H1 (cell line): ENCODE data around the gene LDLRAD3. TPM values are rescaled to one million over a fixed set of nuclear protein-coding genes. Genes with fewer than 3 reads are reported as not detected.

Experiments
- CTCF ChIA-PET: fragments of 300-600 bp; sonication (Branson Sonifier 250); formaldehyde crosslinking; loops from one replicate; lab custom pipeline; 2021; ENCODE audit not compliant: partially characterized antibody; lab: Charles Lee
- POLR2A ChIA-PET: fragments of 300-600 bp; sonication (Branson Sonifier 250); formaldehyde crosslinking; loops from one replicate; lab custom pipeline; 2021; ENCODE audit warnings: inconsistent platforms; ENCODE audit not compliant: partially characterized antibody; lab: Charles Lee
- DNase-seq, 2 experiments: peaks; one replicate each; pipeline versions ENCODE4 v3.0.0 to v3.0.0-alpha.2; 2010 to 2022; ENCODE audit warnings: low spot score in 2 of 2, low read depth in 1 of 2, mixed read lengths in 1 of 2
- FAIRE-seq: peaks from 2 replicates; lab custom pipeline; 2011; peaks lifted over from hg19 to GRCh38; lab: Jason Lieb, UNC
- H2AFZ ChIP-seq: 2 replicates; pipeline ENCODE4 v1.8.1; 2012; ENCODE audit warnings: low read length, inconsistent platforms
- H2AK5ac ChIP-seq: 2 replicates; pipeline ENCODE4 v1.6.1; 2013; ENCODE audit warnings: low read depth, low read length
- H2BK120ac ChIP-seq: replicated peaks from 2 replicates; pipeline ENCODE3; 2013; ENCODE audit warnings: low read depth, low read length, inconsistent platforms
- H2BK12ac ChIP-seq: 2 replicates; pipeline ENCODE4 v1.6.1; 2013; ENCODE audit warnings: low read depth, low read length
- H2BK15ac ChIP-seq: 2 replicates; pipeline ENCODE4 v1.6.1; 2013; ENCODE audit warnings: low read length
- H2BK20ac ChIP-seq: 2 replicates; pipeline ENCODE4 v1.6.1; 2013; ENCODE audit warnings: low read length
- H2BK5ac ChIP-seq: 2 replicates; pipeline ENCODE4 v1.6.1; 2013; ENCODE audit warnings: low read depth, low read length
- H3K14ac ChIP-seq: 2 replicates; pipeline ENCODE4 v1.6.1; 2013; ENCODE audit warnings: inconsistent platforms; ENCODE audit not compliant: insufficient read length
- H3K18ac ChIP-seq: 2 replicates; pipeline ENCODE4 v1.6.1; 2013; ENCODE audit warnings: low read length; ENCODE audit errors: extremely low read depth
- H3K23ac ChIP-seq: 2 replicates; pipeline ENCODE4 v1.6.1; 2013; ENCODE audit warnings: inconsistent platforms; ENCODE audit not compliant: insufficient read length
- H3K23me2 ChIP-seq: 2 replicates; pipeline ENCODE4 v1.6.1; 2013; ENCODE audit warnings: low read depth, low read length
- H3K27ac ChIP-seq: 2 replicates; pipeline ENCODE4 v1.6.1; 2011; ENCODE audit warnings: low read depth, low read length, inconsistent platforms
- H3K27me3 ChIP-seq, 4 experiments: replicated peaks in 1 of 4; 1 replicate in 1 of 4; 2 replicates in 3 of 4; pipeline versions ENCODE4 v1.6.1 to v1.8.1; 2011 to 2013; ENCODE audit warnings: low read length in 3 of 4, mild to moderate bottlenecking in 3 of 4, inconsistent platforms in 2 of 4, mixed read lengths in 2 of 4, moderate library complexity in 1 of 4; ENCODE audit not compliant: control insufficient read depth in 3 of 4, insufficient read depth in 3 of 4; ENCODE audit errors: extremely low read depth in 1 of 4
- H3K36me3 ChIP-seq, 4 experiments: 2 replicates each; pipeline versions ENCODE4 v1.6.1 to v1.8.1; 2011 to 2013; ENCODE audit warnings: mild to moderate bottlenecking in 4 of 4, low read length in 3 of 4, moderate library complexity in 2 of 4, control low read depth in 1 of 4, inconsistent platforms in 1 of 4; ENCODE audit not compliant: insufficient read depth in 4 of 4, control insufficient read depth in 2 of 4
- H3K4ac ChIP-seq: replicated peaks from 2 replicates; pipeline ENCODE3; 2013; ENCODE audit warnings: low read length, low read depth, mixed read lengths, inconsistent platforms; ENCODE audit not compliant: insufficient read length
- H3K4me1 ChIP-seq, 4 experiments: replicated peaks in 1 of 4; 1 replicate in 1 of 4; 2 replicates in 3 of 4; pipeline versions ENCODE4 v1.6.1 to v1.8.1; 2011 to 2013; ENCODE audit warnings: low read length in 3 of 4, inconsistent platforms in 2 of 4, mixed read lengths in 1 of 4; ENCODE audit not compliant: insufficient read depth in 4 of 4, control insufficient read depth in 3 of 4
- H3K4me2 ChIP-seq, 2 experiments: 2 replicates each; pipeline versions ENCODE4 v1.6.1 to v1.8.1; 2011 to 2013; ENCODE audit warnings: low read depth in 2 of 2, low read length in 2 of 2, control low read depth in 1 of 2, inconsistent platforms in 1 of 2, mild to moderate bottlenecking in 1 of 2; ENCODE audit not compliant: insufficient read depth in 1 of 2
- H3K4me3 ChIP-seq, 4 experiments: fragments of 200-600, 300-600 bp in 1 of 4; sonication (generic), shearing (Covaris generic), sonication (Bioruptor Twin) in 1 of 4; 2 replicates each; pipeline versions ENCODE4 v1.5.1 to v1.8.1; 2011 to 2016; ENCODE audit warnings: low read length in 4 of 4, low read depth in 3 of 4, control low read depth in 2 of 4, inconsistent platforms in 2 of 4, mild to moderate bottlenecking in 2 of 4, mixed read lengths in 1 of 4, moderate library complexity in 1 of 4; ENCODE audit not compliant: insufficient read depth in 2 of 4; ENCODE audit errors: extremely low read depth in 1 of 4
- H3K56ac ChIP-seq: replicated peaks from 2 replicates; pipeline ENCODE3; 2013; ENCODE audit warnings: low read depth, mild to moderate bottlenecking, mixed read lengths, low read length, inconsistent platforms; ENCODE audit not compliant: insufficient read length
- H3K79me1 ChIP-seq: 2 replicates; pipeline ENCODE4 v1.6.1; 2013; ENCODE audit warnings: low read depth, low read length, control low read depth
- H3K79me2 ChIP-seq, 2 experiments: 2 replicates each; pipeline versions ENCODE4 v1.6.1 to v1.8.1; 2012 to 2013; ENCODE audit warnings: low read length in 2 of 2, mild to moderate bottlenecking in 2 of 2, inconsistent platforms in 1 of 2; ENCODE audit not compliant: insufficient read depth in 2 of 2, control insufficient read depth in 1 of 2
- H3K9ac ChIP-seq, 4 experiments: replicated peaks in 1 of 4; 1 replicate in 1 of 4; 2 replicates in 3 of 4; pipeline versions ENCODE4 v1.6.1 to v1.8.1; 2011 to 2013; ENCODE audit warnings: low read depth in 3 of 4, low read length in 3 of 4, control low read depth in 2 of 4, mild to moderate bottlenecking in 2 of 4, moderate library complexity in 2 of 4, inconsistent platforms in 1 of 4; ENCODE audit errors: extremely low read depth in 1 of 4
- H3K9me3 ChIP-seq, 2 experiments: 2 replicates each; pipeline versions ENCODE4 v1.6.1 to v1.8.1; 2012 to 2013; ENCODE audit warnings: mild to moderate bottlenecking in 2 of 2, moderate library complexity in 2 of 2, control low read depth in 1 of 2, inconsistent platforms in 1 of 2, low read depth in 1 of 2, low read length in 1 of 2, mixed read lengths in 1 of 2; ENCODE audit not compliant: insufficient read depth in 2 of 2
- H4K20me1 ChIP-seq, 2 experiments: replicated peaks in 1 of 2; 2 replicates each; pipeline versions ENCODE3 to v1.8.1; 2011 to 2013; ENCODE audit warnings: inconsistent platforms in 2 of 2, low read length in 2 of 2, mild to moderate bottlenecking in 1 of 2; ENCODE audit not compliant: insufficient read depth in 2 of 2, control insufficient read depth in 1 of 2
- H4K5ac ChIP-seq: 2 replicates; pipeline ENCODE4 v1.6.1; 2013; ENCODE audit warnings: low read length, low read depth, mixed read lengths, inconsistent platforms; ENCODE audit not compliant: insufficient read length
- H4K8ac ChIP-seq: 2 replicates; pipeline ENCODE4 v1.8.0; 2013; ENCODE audit warnings: mild to moderate bottlenecking, moderate library complexity, low read length, inconsistent platforms; ENCODE audit not compliant: insufficient read depth; ENCODE audit errors: extremely low read depth
- H4K91ac ChIP-seq: replicated peaks from 2 replicates; pipeline ENCODE3; 2013; ENCODE audit warnings: low read length, mixed read lengths, inconsistent platforms; ENCODE audit not compliant: insufficient read length
- CTBP2 ChIP-seq: IDR thresholded peaks from 2 replicates; pipeline ENCODE4 v1.7.0; 2011; ENCODE audit warnings: borderline replicate concordance, mild to moderate bottlenecking, moderate library complexity, mixed read lengths, low read length; ENCODE audit not compliant: insufficient read depth, insufficient read length
- E2F6 ChIP-seq: IDR thresholded peaks from 2 replicates; pipeline ENCODE4 v1.6.1; 2012; ENCODE audit warnings: inconsistent platforms
- FOSL1 ChIP-seq: IDR thresholded peaks from 2 replicates; pipeline ENCODE4 v1.6.1; 2011; ENCODE audit warnings: mild to moderate bottlenecking, low read depth, low read length, moderate library complexity; ENCODE audit not compliant: insufficient read depth
- HDAC6 ChIP-seq: IDR thresholded peaks from one replicate; pipeline ENCODE4 v1.7.1; 2012; ENCODE audit warnings: low read depth, mild to moderate bottlenecking, inconsistent platforms, low read length, moderate library complexity
- SIX5 ChIP-seq: IDR thresholded peaks from 2 replicates; pipeline ENCODE4 v1.6.1; 2011; ENCODE audit warnings: mild to moderate bottlenecking, low read depth, low read length
- WGBS, 2 experiments: shearing (Covaris generic) in 1 of 2; methylation state at CpG; one replicate each; pipeline versions ENCODE4 v1.1.6 to v1.1.7; 2013 to 2015; ENCODE audit warnings: low lambda C conversion rate in 2 of 2, mixed read lengths in 2 of 2, inconsistent platforms in 1 of 2, low coverage in 1 of 2, missing lambda C conversion rate in 1 of 2; ENCODE audit not compliant: insufficient replicate concordance in 2 of 2, insufficient coverage in 1 of 2, insufficient read length in 1 of 2; ENCODE audit errors: extremely low coverage in 1 of 2, missing lambda C conversion rate in 1 of 2; 5-methylcytosine and 5-hydroxymethylcytosine counted together
- polyA plus RNA-seq, 7 experiments: library from polyadenylated mRNA; depleted of rRNA in 3 of 7; stranded (reverse) in 5 of 7; unstranded in 2 of 7; fragments of >200 nt in 5 of 7; fragments of 200-250 nt in 2 of 7; gene quantifications; 1 replicate in 5 of 7; 2 replicates in 1 of 7; 4 replicates in 1 of 7; pipeline versions ENCODE4 v1.2.1 to v1.2.3, GENCODE V29; 2011 to 2013; ENCODE audit warnings: missing spikeins in 2 of 7, mixed read lengths in 2 of 7
- total RNA-seq: library from RNA; stranded (reverse); fragmentation: NEBNext Ultra II Directional; extraction: Animal tissue kit (Norgen Biotek cat#: 25700); gene quantifications from 2 replicates; pipeline ENCODE4 v1.2.1, GENCODE V29; 2021

Gene LDLRAD3
- total and polyA plus RNA-seq, 2 of the 8 experiments (the other 6 are each of a cell fraction or from before 2014, with no cell fraction given), result 18.6 to 22.8 TPM

- Histone ChIP-seq H3K23me2 (no peaks in the 10 kb centered on the region), H3K4ac (no peak overlapping the region), H3K23ac (no peak overlapping the region), H3K56ac (no peak overlapping the region), H3K36me3 (peaks cover 0 to 11% (median 0%) of the 10 kb centered on the region in 4 experiments; a peak in 1 of 8 replicates), H3K79me2 (peaks cover 0 to 72% of the 10 kb centered on the region in 2 experiments; a peak in 3 of 4 replicates), H3K27me3 (no peaks in the 10 kb centered on the region), H4K5ac (no peak overlapping the region), H4K8ac (no peak overlapping the region), H2AK5ac (no peak overlapping the region), H2BK20ac (no peak overlapping the region), H3K9ac (no peak overlapping the region), H3K79me1 (peaks cover 2% of the 10 kb centered on the region; the same call in 1 of the 2 replicates), H2BK12ac (no peak overlapping the region), H3K4me3 (no peak overlapping the region), H4K91ac (no peak overlapping the region), H3K14ac (no peak overlapping the region), H3K18ac (no peak overlapping the region), H3K4me2 (no peak overlapping the region), H4K20me1 (no peaks in the 10 kb centered on the region), H2BK120ac (no peak overlapping the region), H3K4me1 (peaks cover 0 to 3% (median 0%) of the 10 kb centered on the region in 4 experiments; a peak in 1 of 7 replicates), H2BK5ac (no peak overlapping the region), H2BK15ac (no peak overlapping the region), H3K27ac (no peak overlapping the region), H2AFZ (no peak overlapping the region), H3K9me3 (peaks cover 12 to 14% of the 10 kb centered on the region in 2 experiments)
- no peak for TF ChIP-seq CTBP2
- no peak for TF ChIP-seq HDAC6
- TF ChIP-seq FOSL1, result no peak
- TF ChIP-seq SIX5, result no peak
- no peak for TF ChIP-seq E2F6
- 89% methylated on average over 3 of the region's 3 CpGs; no CpG with 5 or more reads in 1 of the 2 experiments for WGBS, 2 experiments
- FAIRE-seq (no peak), DNase-seq (no peak)
- ChIA-PET CTCF (no interaction called here), POLR2A (no interaction called here)
Measured at GRCh38 chr11:36008584-36008983, 64.7 kb downstream of the LDLRAD3 start.
